A673 (cell line): ENCODE data around the gene ADAMTS2.

Experiments
- EZH2 ChIP-seq: fragments of 200-600 bp; sonication (generic); IDR thresholded peaks from 2 replicates; pipeline ENCODE4 v1.6.1; 2017; ENCODE audit warnings: borderline replicate concordance, low read depth, mild to moderate bottlenecking, mixed read lengths, antibody characterized with exemption, low read length; ENCODE audit not compliant: poor library complexity, severe bottlenecking
- TF ChIP-seq, protein P1 (sequence below): fragments of 300-800, 200-600 bp; sonication (generic); conservative IDR thresholded peaks from 2 replicates; pipeline ENCODE4 v1.5.1; 2017; ENCODE audit warnings: low read depth, mild to moderate bottlenecking, antibody characterized with exemption, low read length, moderate library complexity, mixed read lengths

DNA sequence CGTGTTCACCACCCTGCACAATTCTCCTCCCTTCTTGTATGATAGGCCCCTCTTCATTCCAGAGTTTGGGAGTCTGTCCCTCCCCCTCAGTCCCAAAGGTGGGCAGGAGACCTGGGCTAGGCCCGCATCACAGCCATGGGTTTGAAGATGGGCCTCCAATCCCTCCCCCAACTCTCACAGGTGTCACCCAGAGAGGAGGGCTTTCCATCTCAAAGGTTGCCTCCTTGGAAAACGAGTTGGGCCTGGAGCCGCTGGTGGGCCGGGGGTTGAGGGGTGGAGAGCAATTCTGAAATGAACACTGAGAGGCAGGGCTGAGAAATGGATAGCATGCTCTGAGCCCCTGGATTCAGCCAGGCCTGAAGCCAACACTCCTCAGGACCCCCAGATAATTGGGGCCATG, 6.2 kb downstream of the ADAMTS2 start:
- TF ChIP-seq, protein P1, sequence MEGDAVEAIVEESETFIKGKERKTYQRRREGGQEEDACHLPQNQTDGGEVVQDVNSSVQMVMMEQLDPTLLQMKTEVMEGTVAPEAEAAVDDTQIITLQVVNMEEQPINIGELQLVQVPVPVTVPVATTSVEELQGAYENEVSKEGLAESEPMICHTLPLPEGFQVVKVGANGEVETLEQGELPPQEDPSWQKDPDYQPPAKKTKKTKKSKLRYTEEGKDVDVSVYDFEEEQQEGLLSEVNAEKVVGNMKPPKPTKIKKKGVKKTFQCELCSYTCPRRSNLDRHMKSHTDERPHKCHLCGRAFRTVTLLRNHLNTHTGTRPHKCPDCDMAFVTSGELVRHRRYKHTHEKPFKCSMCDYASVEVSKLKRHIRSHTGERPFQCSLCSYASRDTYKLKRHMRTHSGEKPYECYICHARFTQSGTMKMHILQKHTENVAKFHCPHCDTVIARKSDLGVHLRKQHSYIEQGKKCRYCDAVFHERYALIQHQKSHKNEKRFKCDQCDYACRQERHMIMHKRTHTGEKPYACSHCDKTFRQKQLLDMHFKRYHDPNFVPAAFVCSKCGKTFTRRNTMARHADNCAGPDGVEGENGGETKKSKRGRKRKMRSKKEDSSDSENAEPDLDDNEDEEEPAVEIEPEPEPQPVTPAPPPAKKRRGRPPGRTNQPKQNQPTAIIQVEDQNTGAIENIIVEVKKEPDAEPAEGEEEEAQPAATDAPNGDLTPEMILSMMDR, result no peak
- TF ChIP-seq EZH2, result no peak
